SU-DHL-6 (cell line): ENCODE data around the gene LRRK1.

Experiments used
- H2AFZ ChIP-seq: fragments of 200-600 bp; sonication (generic); 2 replicates; pipeline ENCODE4 v1.6.1; 2014; ENCODE audit warnings: low read depth, mild to moderate bottlenecking, moderate library complexity, mixed read lengths, antibody characterized with exemption, low read length; ENCODE audit not compliant: severe bottlenecking
- H3F3A ChIP-seq: fragments of 200-600 bp; shearing (Covaris generic); 2 replicates; pipeline ENCODE4 v1.6.0; 2016; ENCODE audit warnings: antibody characterized with exemption, mild to moderate bottlenecking; ENCODE audit not compliant: insufficient read depth
- H3K27ac ChIP-seq: fragments of 200-600 bp; sonication (generic); 2 replicates; pipeline ENCODE4 v1.5.1; 2016; ENCODE audit warnings: low read depth, mild to moderate bottlenecking, low read length, moderate library complexity, mixed read lengths
- H3K27me3 ChIP-seq: fragments of 200-600 bp; sonication (generic), shearing (Covaris generic); 2 replicates; pipeline ENCODE4 v1.6.0; 2014; ENCODE audit warnings: mild to moderate bottlenecking, low read length
- H3K36me3 ChIP-seq: fragments of 200-600 bp; sonication (generic); 2 replicates; pipeline ENCODE4 v1.6.1; 2014; ENCODE audit warnings: mild to moderate bottlenecking, low read length, mixed read lengths
- H3K4me2 ChIP-seq: fragments of 300-600, 200-600 bp; shearing (Covaris generic), sonication (generic); 2 replicates; pipeline ENCODE4 v1.6.0; 2014; ENCODE audit warnings: low read length, low read depth, mild to moderate bottlenecking; ENCODE audit not compliant: poor library complexity, severe bottlenecking
- H3K4me3 ChIP-seq: fragments of 200-600 bp; sonication (generic); 2 replicates; pipeline ENCODE4 v1.5.1; 2014; ENCODE audit warnings: antibody characterized with exemption, low read length, mild to moderate bottlenecking, mixed read lengths; ENCODE audit not compliant: insufficient read depth, poor library complexity, severe bottlenecking
- H3K79me2 ChIP-seq: fragments of 200-600 bp; sonication (generic); 2 replicates; pipeline ENCODE4 v1.6.1; 2014; ENCODE audit warnings: mild to moderate bottlenecking, low read length, moderate library complexity; ENCODE audit not compliant: insufficient read depth
- H3K9ac ChIP-seq: fragments of 200-600 bp; sonication (generic); 2 replicates; pipeline ENCODE4 v1.7.0; 2014; ENCODE audit warnings: mild to moderate bottlenecking, low read length
- H3K9me2 ChIP-seq: fragments of 200-600 bp; sonication (generic); replicated peaks from 2 replicates; pipeline ENCODE4 v1.6.1; 2014; ENCODE audit warnings: low read length; ENCODE audit not compliant: insufficient read depth
- H3K9me3 ChIP-seq: fragments of 200-600 bp; sonication (generic); 2 replicates; pipeline ENCODE4 v1.6.1; 2014; ENCODE audit warnings: low read length, mixed read lengths; ENCODE audit not compliant: insufficient read depth
- H4K20me1 ChIP-seq: fragments of 200-600 bp; sonication (generic); 2 replicates; pipeline ENCODE4 v1.6.1; 2014; ENCODE audit warnings: low read depth, mild to moderate bottlenecking, antibody characterized with exemption, low read length, moderate library complexity, mixed read lengths
- CTCF ChIP-seq: fragments of 200-600 bp; sonication (generic); IDR thresholded peaks from one replicate; pipeline ENCODE4 v1.5.1; 2017; ENCODE audit warnings: antibody characterized with exemption, mild to moderate bottlenecking, low read length, moderate library complexity; ENCODE audit not compliant: insufficient read depth, poor library complexity, severe bottlenecking
- EZH2phosphoT487 ChIP-seq: fragments of 200-600 bp; sonication (generic), shearing (Covaris generic); conservative IDR thresholded peaks from 2 replicates; pipeline ENCODE4 v1.6.1; 2018; ENCODE audit warnings: mild to moderate bottlenecking, antibody characterized with exemption, low read length, moderate library complexity, mixed read lengths

The LRRK1 gene

GRCh38 chr15:100930306-100930848, 11.2 kb downstream of the LRRK1 start:
- H3K9me3 ChIP-seq: no peaks in the 10 kb centered on the region
- peak overlapping the region; percentile 42 for H3K4me3 ChIP-seq
- peaks cover 90% of the 10 kb centered on the region for H3F3A ChIP-seq
- H3K79me2 ChIP-seq: peaks cover 79% of the 10 kb centered on the region
- H3K36me3 ChIP-seq: peaks cover 12% of the 10 kb centered on the region
- H2AFZ ChIP-seq: no peak overlapping the region
- peak overlapping the region; percentile 98 for H3K27ac ChIP-seq
- no peak for TF ChIP-seq EZH2phosphoT487
- TF ChIP-seq CTCF: no peak
- no peaks in the 10 kb centered on the region for H3K9me2 ChIP-seq
- H4K20me1 ChIP-seq: no peaks in the 10 kb centered on the region
- H3K27me3 ChIP-seq: no peaks in the 10 kb centered on the region
- H3K4me2 ChIP-seq: peak overlapping the region; percentile 67
- peak overlapping the region; percentile 62 for H3K9ac ChIP-seq

GRCh38 chr15:100931143-100931890, 12.2 kb downstream of the LRRK1 start:
- H3K9me2 ChIP-seq: no peaks in the 10 kb centered on the region
- H3K4me3 ChIP-seq: peak overlapping the region; percentile 42
- H3K36me3 ChIP-seq: peaks cover 4% of the 10 kb centered on the region; the same call in 1 of the 2 replicates
- H3K27me3 ChIP-seq: no peaks in the 10 kb centered on the region
- peaks cover 80% of the 10 kb centered on the region for H3K79me2 ChIP-seq
- peak overlapping the region; percentile 62 for H3K9ac ChIP-seq
- H3K4me2 ChIP-seq: peak overlapping the region; percentile 67
- TF ChIP-seq CTCF (no peak), EZH2phosphoT487 (no peak)
- H3F3A ChIP-seq: peaks cover 81% of the 10 kb centered on the region
- H3K27ac ChIP-seq: peak overlapping the region; percentile 98
- H4K20me1 ChIP-seq: no peaks in the 10 kb centered on the region
- no peak overlapping the region for H2AFZ ChIP-seq
- H3K9me3 ChIP-seq: no peaks in the 10 kb centered on the region

GRCh38 chr15:100932676-100933348, 13.7 kb downstream of the LRRK1 start:
- peaks cover 75% of the 10 kb centered on the region for H3F3A ChIP-seq
- no peak overlapping the region for H3K4me3 ChIP-seq
- H4K20me1 ChIP-seq: no peaks in the 10 kb centered on the region
- peak overlapping the region; percentile 14 for H3K9ac ChIP-seq
- H3K4me2 ChIP-seq: peak overlapping the region; percentile 67
- peaks cover 83% of the 10 kb centered on the region for H3K79me2 ChIP-seq
- TF ChIP-seq EZH2phosphoT487: no peak
- no peak for TF ChIP-seq CTCF
- no peak overlapping the region for H2AFZ ChIP-seq
- no peaks in the 10 kb centered on the region for H3K9me3 ChIP-seq
- H3K27me3 ChIP-seq: no peaks in the 10 kb centered on the region
- H3K27ac ChIP-seq: peak overlapping the region; percentile 98
- no peaks in the 10 kb centered on the region for H3K9me2 ChIP-seq
- H3K36me3 ChIP-seq: peaks cover 4% of the 10 kb centered on the region; the same call in 1 of the 2 replicates
